H1 (cell line): ENCODE data around the gene EPB41L2. TPM values are rescaled to one million over a fixed set of nuclear protein-coding genes. Genes with fewer than 3 reads are reported as not detected.

ENCODE experiments used
- CTCF ChIA-PET: fragments of 300-600 bp; sonication (Branson Sonifier 250); formaldehyde crosslinking; loops from one replicate; lab custom pipeline; 2021; ENCODE audit not compliant: partially characterized antibody; lab: Charles Lee
- POLR2A ChIA-PET: fragments of 300-600 bp; sonication (Branson Sonifier 250); formaldehyde crosslinking; loops from one replicate; lab custom pipeline; 2021; ENCODE audit warnings: inconsistent platforms; ENCODE audit not compliant: partially characterized antibody; lab: Charles Lee
- DNase-seq, 2 experiments: peaks; one replicate each; pipeline versions ENCODE4 v3.0.0 to v3.0.0-alpha.2; 2010 to 2022; ENCODE audit warnings: low spot score in 2 of 2, low read depth in 1 of 2, mixed read lengths in 1 of 2
- FAIRE-seq: peaks from 2 replicates; lab custom pipeline; 2011; peaks lifted over from hg19 to GRCh38; lab: Jason Lieb, UNC
- H2AFZ ChIP-seq: 2 replicates; pipeline ENCODE4 v1.8.1; 2012; ENCODE audit warnings: low read length, inconsistent platforms
- H2AK5ac ChIP-seq: 2 replicates; pipeline ENCODE4 v1.6.1; 2013; ENCODE audit warnings: low read depth, low read length
- H2BK120ac ChIP-seq: replicated peaks from 2 replicates; pipeline ENCODE3; 2013; ENCODE audit warnings: low read depth, low read length, inconsistent platforms
- H2BK12ac ChIP-seq: 2 replicates; pipeline ENCODE4 v1.6.1; 2013; ENCODE audit warnings: low read depth, low read length
- H2BK15ac ChIP-seq: 2 replicates; pipeline ENCODE4 v1.6.1; 2013; ENCODE audit warnings: low read length
- H2BK20ac ChIP-seq: 2 replicates; pipeline ENCODE4 v1.6.1; 2013; ENCODE audit warnings: low read length
- H2BK5ac ChIP-seq: 2 replicates; pipeline ENCODE4 v1.6.1; 2013; ENCODE audit warnings: low read depth, low read length
- H3K14ac ChIP-seq: 2 replicates; pipeline ENCODE4 v1.6.1; 2013; ENCODE audit warnings: inconsistent platforms; ENCODE audit not compliant: insufficient read length
- H3K18ac ChIP-seq: 2 replicates; pipeline ENCODE4 v1.6.1; 2013; ENCODE audit warnings: low read length; ENCODE audit errors: extremely low read depth
- H3K23ac ChIP-seq: 2 replicates; pipeline ENCODE4 v1.6.1; 2013; ENCODE audit warnings: inconsistent platforms; ENCODE audit not compliant: insufficient read length
- H3K23me2 ChIP-seq: 2 replicates; pipeline ENCODE4 v1.6.1; 2013; ENCODE audit warnings: low read depth, low read length
- H3K27ac ChIP-seq: 2 replicates; pipeline ENCODE4 v1.6.1; 2011; ENCODE audit warnings: low read depth, low read length, inconsistent platforms
- H3K27me3 ChIP-seq, 4 experiments: replicated peaks in 1 of 4; 1 replicate in 1 of 4; 2 replicates in 3 of 4; pipeline versions ENCODE4 v1.6.1 to v1.8.1; 2011 to 2013; ENCODE audit warnings: low read length in 3 of 4, mild to moderate bottlenecking in 3 of 4, inconsistent platforms in 2 of 4, mixed read lengths in 2 of 4, moderate library complexity in 1 of 4; ENCODE audit not compliant: control insufficient read depth in 3 of 4, insufficient read depth in 3 of 4; ENCODE audit errors: extremely low read depth in 1 of 4
- H3K36me3 ChIP-seq, 4 experiments: 2 replicates each; pipeline versions ENCODE4 v1.6.1 to v1.8.1; 2011 to 2013; ENCODE audit warnings: mild to moderate bottlenecking in 4 of 4, low read length in 3 of 4, moderate library complexity in 2 of 4, control low read depth in 1 of 4, inconsistent platforms in 1 of 4; ENCODE audit not compliant: insufficient read depth in 4 of 4, control insufficient read depth in 2 of 4
- H3K4ac ChIP-seq: replicated peaks from 2 replicates; pipeline ENCODE3; 2013; ENCODE audit warnings: low read length, low read depth, mixed read lengths, inconsistent platforms; ENCODE audit not compliant: insufficient read length
- H3K4me1 ChIP-seq, 4 experiments: replicated peaks in 1 of 4; 1 replicate in 1 of 4; 2 replicates in 3 of 4; pipeline versions ENCODE4 v1.6.1 to v1.8.1; 2011 to 2013; ENCODE audit warnings: low read length in 3 of 4, inconsistent platforms in 2 of 4, mixed read lengths in 1 of 4; ENCODE audit not compliant: insufficient read depth in 4 of 4, control insufficient read depth in 3 of 4
- H3K4me2 ChIP-seq, 2 experiments: 2 replicates each; pipeline versions ENCODE4 v1.6.1 to v1.8.1; 2011 to 2013; ENCODE audit warnings: low read depth in 2 of 2, low read length in 2 of 2, control low read depth in 1 of 2, inconsistent platforms in 1 of 2, mild to moderate bottlenecking in 1 of 2; ENCODE audit not compliant: insufficient read depth in 1 of 2
- H3K4me3 ChIP-seq, 4 experiments: fragments of 200-600, 300-600 bp in 1 of 4; sonication (generic), shearing (Covaris generic), sonication (Bioruptor Twin) in 1 of 4; 2 replicates each; pipeline versions ENCODE4 v1.5.1 to v1.8.1; 2011 to 2016; ENCODE audit warnings: low read length in 4 of 4, low read depth in 3 of 4, control low read depth in 2 of 4, inconsistent platforms in 2 of 4, mild to moderate bottlenecking in 2 of 4, mixed read lengths in 1 of 4, moderate library complexity in 1 of 4; ENCODE audit not compliant: insufficient read depth in 2 of 4; ENCODE audit errors: extremely low read depth in 1 of 4
- H3K56ac ChIP-seq: replicated peaks from 2 replicates; pipeline ENCODE3; 2013; ENCODE audit warnings: low read depth, mild to moderate bottlenecking, mixed read lengths, low read length, inconsistent platforms; ENCODE audit not compliant: insufficient read length
- H3K79me1 ChIP-seq: 2 replicates; pipeline ENCODE4 v1.6.1; 2013; ENCODE audit warnings: low read depth, low read length, control low read depth
- H3K79me2 ChIP-seq, 2 experiments: 2 replicates each; pipeline versions ENCODE4 v1.6.1 to v1.8.1; 2012 to 2013; ENCODE audit warnings: low read length in 2 of 2, mild to moderate bottlenecking in 2 of 2, inconsistent platforms in 1 of 2; ENCODE audit not compliant: insufficient read depth in 2 of 2, control insufficient read depth in 1 of 2
- H3K9ac ChIP-seq, 4 experiments: replicated peaks in 1 of 4; 1 replicate in 1 of 4; 2 replicates in 3 of 4; pipeline versions ENCODE4 v1.6.1 to v1.8.1; 2011 to 2013; ENCODE audit warnings: low read depth in 3 of 4, low read length in 3 of 4, control low read depth in 2 of 4, mild to moderate bottlenecking in 2 of 4, moderate library complexity in 2 of 4, inconsistent platforms in 1 of 4; ENCODE audit errors: extremely low read depth in 1 of 4
- H3K9me3 ChIP-seq, 2 experiments: 2 replicates each; pipeline versions ENCODE4 v1.6.1 to v1.8.1; 2012 to 2013; ENCODE audit warnings: mild to moderate bottlenecking in 2 of 2, moderate library complexity in 2 of 2, control low read depth in 1 of 2, inconsistent platforms in 1 of 2, low read depth in 1 of 2, low read length in 1 of 2, mixed read lengths in 1 of 2; ENCODE audit not compliant: insufficient read depth in 2 of 2
- H4K20me1 ChIP-seq, 2 experiments: replicated peaks in 1 of 2; 2 replicates each; pipeline versions ENCODE3 to v1.8.1; 2011 to 2013; ENCODE audit warnings: inconsistent platforms in 2 of 2, low read length in 2 of 2, mild to moderate bottlenecking in 1 of 2; ENCODE audit not compliant: insufficient read depth in 2 of 2, control insufficient read depth in 1 of 2
- H4K5ac ChIP-seq: 2 replicates; pipeline ENCODE4 v1.6.1; 2013; ENCODE audit warnings: low read length, low read depth, mixed read lengths, inconsistent platforms; ENCODE audit not compliant: insufficient read length
- H4K8ac ChIP-seq: 2 replicates; pipeline ENCODE4 v1.8.0; 2013; ENCODE audit warnings: mild to moderate bottlenecking, moderate library complexity, low read length, inconsistent platforms; ENCODE audit not compliant: insufficient read depth; ENCODE audit errors: extremely low read depth
- H4K91ac ChIP-seq: replicated peaks from 2 replicates; pipeline ENCODE3; 2013; ENCODE audit warnings: low read length, mixed read lengths, inconsistent platforms; ENCODE audit not compliant: insufficient read length
- MAFK ChIP-seq: IDR thresholded peaks from 2 replicates; pipeline ENCODE4 v1.6.1; 2012; ENCODE audit warnings: low read depth, mild to moderate bottlenecking, improper control_type of control experiment, low read length
- RNF2 ChIP-seq: fragments of 200-900, 300-1000 bp; sonication (generic); IDR thresholded peaks from 2 replicates; pipeline ENCODE4 v1.7.1; 2016; ENCODE audit warnings: borderline replicate concordance, low read depth, mild to moderate bottlenecking, antibody characterized with exemption, low read length; ENCODE audit not compliant: poor library complexity, severe bottlenecking; ENCODE audit errors: missing control alignments
- WGBS, 2 experiments: shearing (Covaris generic) in 1 of 2; methylation state at CpG; one replicate each; pipeline versions ENCODE4 v1.1.6 to v1.1.7; 2013 to 2015; ENCODE audit warnings: low lambda C conversion rate in 2 of 2, mixed read lengths in 2 of 2, inconsistent platforms in 1 of 2, low coverage in 1 of 2, missing lambda C conversion rate in 1 of 2; ENCODE audit not compliant: insufficient replicate concordance in 2 of 2, insufficient coverage in 1 of 2, insufficient read length in 1 of 2; ENCODE audit errors: extremely low coverage in 1 of 2, missing lambda C conversion rate in 1 of 2; 5-methylcytosine and 5-hydroxymethylcytosine counted together
- polyA plus RNA-seq, 7 experiments: library from polyadenylated mRNA; depleted of rRNA in 3 of 7; stranded (reverse) in 5 of 7; unstranded in 2 of 7; fragments of >200 nt in 5 of 7; fragments of 200-250 nt in 2 of 7; gene quantifications; 1 replicate in 5 of 7; 2 replicates in 1 of 7; 4 replicates in 1 of 7; pipeline versions ENCODE4 v1.2.1 to v1.2.3, GENCODE V29; 2011 to 2013; ENCODE audit warnings: missing spikeins in 2 of 7, mixed read lengths in 2 of 7
- total RNA-seq: library from RNA; stranded (reverse); fragmentation: NEBNext Ultra II Directional; extraction: Animal tissue kit (Norgen Biotek cat#: 25700); gene quantifications from 2 replicates; pipeline ENCODE4 v1.2.1, GENCODE V29; 2021

EPB41L2 gene
- total and polyA plus RNA-seq, 2 of the 8 experiments (the other 6 are each of a cell fraction or from before 2014, with no cell fraction given): 22.5 to 123 TPM

DNA sequence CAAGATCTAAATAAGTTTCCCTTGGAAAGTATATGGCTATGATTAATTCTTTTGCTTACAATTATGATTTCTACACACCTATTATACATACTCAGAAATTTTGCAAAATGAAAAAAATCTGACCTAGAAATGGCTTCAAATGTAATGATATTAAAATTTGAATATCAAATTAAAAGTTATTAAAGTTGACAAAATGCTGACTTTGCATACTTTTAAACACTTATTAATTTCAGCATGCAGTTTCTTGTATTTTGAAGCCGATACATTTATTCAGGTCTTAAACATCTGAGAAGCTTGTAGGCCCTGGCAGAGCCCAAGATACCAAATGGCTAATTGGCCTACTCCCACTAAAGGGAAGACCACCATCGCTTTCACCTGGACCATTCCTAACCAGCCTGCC is 176.1 kb downstream of the EPB41L2 start:
- H3K23ac ChIP-seq: no peak overlapping the region
- no peaks in the 10 kb centered on the region for H3K79me2 ChIP-seq
- CTCF ChIA-PET: interaction anchor here (0.7 to 1.5 kb wide), 5 partner anchors 10 to 705 kb away, joined by 3 to 4 read pairs (median 3); no protein-coding TSS in a partner anchor
- no peaks in the 10 kb centered on the region for H4K20me1 ChIP-seq
- no peak overlapping the region for H3K27ac ChIP-seq
- H3K4ac ChIP-seq: no peak overlapping the region
- no peak overlapping the region for H2BK12ac ChIP-seq
- DNase-seq (no peak), FAIRE-seq (no peak)
- H2BK15ac ChIP-seq: no peak overlapping the region
- no peaks in the 10 kb centered on the region for H3K9me3 ChIP-seq
- no peak overlapping the region for H2AK5ac ChIP-seq
- no peak overlapping the region for H2BK5ac ChIP-seq
- H2AFZ ChIP-seq: no peak overlapping the region
- H4K91ac ChIP-seq: no peak overlapping the region
- H3K36me3 ChIP-seq: peaks cover 0 to 3% (median 0%) of the 10 kb centered on the region in 4 experiments; a peak in 2 of 8 replicates
- H3K23me2 ChIP-seq: no peaks in the 10 kb centered on the region
- 92% methylated on average over 2 of the region's 2 CpGs; no CpG with 5 or more reads in 1 of the 2 experiments for WGBS, 2 experiments
- H3K18ac ChIP-seq: no peak overlapping the region
- H3K4me3 ChIP-seq: no peak overlapping the region
- no peak overlapping the region for H3K9ac ChIP-seq
- H4K5ac ChIP-seq: no peak overlapping the region
- no peak for TF ChIP-seq RNF2
- TF ChIP-seq MAFK: peak; percentile 64
- no peaks in the 10 kb centered on the region for H3K27me3 ChIP-seq
- H4K8ac ChIP-seq: no peak overlapping the region
- no peak overlapping the region for H2BK20ac ChIP-seq
- POLR2A ChIA-PET: no interaction called here
- no peak overlapping the region for H3K14ac ChIP-seq
- no peaks in the 10 kb centered on the region for H3K4me1 ChIP-seq
- no peak overlapping the region for H2BK120ac ChIP-seq
- no peaks in the 10 kb centered on the region for H3K79me1 ChIP-seq
- no peak overlapping the region for H3K4me2 ChIP-seq
- H3K56ac ChIP-seq: no peak overlapping the region
